Measurements from ENCODE around the gene ARHGAP8. TPM values are rescaled to one million over a fixed set of nuclear protein-coding genes. Genes with fewer than 3 reads are reported as not detected.

ARHGAP8 gene
- total and polyA plus RNA-seq, 2 of the 13 experiments (the other 11 are each of a cell fraction or from before 2014, with no cell fraction given), result 0.07 TPM; not detected in 1

DNA sequence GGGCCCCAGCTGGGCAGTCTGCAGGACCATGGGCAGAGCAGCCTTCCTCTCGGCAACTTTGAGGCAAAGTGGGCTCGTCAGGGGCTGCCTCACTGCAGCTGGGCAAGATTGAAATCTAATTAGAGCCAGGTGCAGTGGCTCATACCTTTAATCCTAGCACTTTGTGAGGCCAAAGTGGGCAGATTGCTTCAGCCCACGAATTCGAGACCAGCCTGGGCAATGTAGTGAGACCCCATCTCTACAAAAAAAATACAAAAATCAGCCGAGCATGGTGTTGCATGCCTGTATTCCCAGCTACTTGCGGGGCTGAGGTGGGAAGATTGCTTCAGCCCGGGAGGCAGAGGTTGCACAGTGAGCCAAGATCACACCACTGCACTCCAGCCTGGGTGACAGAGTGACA is 34.2 kb downstream of the ARHGAP8 start:
- no peaks in the 10 kb centered on the region for H3K4me1 ChIP-seq (ENCODE audit: insufficient read depth, low read length)
- no peak overlapping the region for H3K27ac ChIP-seq (ENCODE audit: extremely low read length, insufficient read depth, low read length)
- H2AFZ ChIP-seq (ENCODE audit: low read length), result no peak overlapping the region
- H3K4me3 ChIP-seq (replicated peaks in 1 of 3; ENCODE audit: insufficient read depth in 1 of 3, low read depth in 2 of 3, low read length in 3 of 3), result no peak overlapping the region
- no peak overlapping the region for H3K9ac ChIP-seq (ENCODE audit: insufficient read depth, low read depth, low read length)
- DNase-seq (ENCODE audit: low spot score), result no peak
- H3K27me3 ChIP-seq (ENCODE audit: control insufficient read depth in 1 of 2, insufficient read depth in 2 of 2, low read length in 2 of 2), result peaks cover 2 to 5% of the 10 kb centered on the region in 2 experiments; a peak in 2 of 5 replicates
- no peak for FAIRE-seq
- ChIA-PET CTCF (ENCODE audit: low intra/inter-chr PET ratio, low total read pairs) (no interaction called here), POLR2A (no interaction called here)
- no peaks in the 10 kb centered on the region for H3K9me3 ChIP-seq (ENCODE audit: low read length)
- no peaks in the 10 kb centered on the region for H3K36me3 ChIP-seq (replicated peaks in 1 of 2; ENCODE audit: control insufficient read depth in 1 of 2, insufficient read depth in 2 of 2, low read length in 2 of 2)
- intact Hi-C loops (cut with micrococcal nuclease; ENCODE audit: unreplicated experiment), result no loop called here
- BruUV-seq (replicated peaks), result no TSS peak
- WGBS (ENCODE audit: low lambda C conversion rate), result 10% methylated on average over 7 of the region's 7 CpGs
- no peak overlapping the region for H3K4me2 ChIP-seq (ENCODE audit: low read depth, low read length)
- H3K79me2 ChIP-seq (ENCODE audit: insufficient read depth, low read length), result no peaks in the 10 kb centered on the region
- no peak for TF ChIP-seq REPIN1 (CRISPR knock-in tag; IDR thresholded peaks at IDR 0.05; ENCODE audit: borderline replicate concordance, low read depth)
- peak; percentile 55; the same call in 1 of the 2 replicates for TF ChIP-seq ZNF121 (CRISPR knock-in tag; IDR thresholded peaks at IDR 0.05)
- no peak for TF ChIP-seq MLLT10 (CRISPR knock-in tag; IDR thresholded peaks at IDR 0.05)
- no peak for TF ChIP-seq MAFK (conservative IDR thresholded peaks at IDR 0.05 in 1 of 2, IDR thresholded peaks at IDR 0.05 in 1 of 2; ENCODE audit: low read length in 2 of 2)
- TF ChIP-seq ZNF510 (CRISPR knock-in tag; IDR thresholded peaks at IDR 0.05; ENCODE audit: low read depth), result no peak
- ATAC-seq, result no peak
- no peaks in the 10 kb centered on the region for H4K20me1 ChIP-seq (ENCODE audit: insufficient read depth, low read length)
- in situ Hi-C loops (cut with HindIII; ENCODE audit: extremely low pct_ligation_motif_present, low pct_unique_long_range_greater_than_20kb), result no loop called here

DNA sequence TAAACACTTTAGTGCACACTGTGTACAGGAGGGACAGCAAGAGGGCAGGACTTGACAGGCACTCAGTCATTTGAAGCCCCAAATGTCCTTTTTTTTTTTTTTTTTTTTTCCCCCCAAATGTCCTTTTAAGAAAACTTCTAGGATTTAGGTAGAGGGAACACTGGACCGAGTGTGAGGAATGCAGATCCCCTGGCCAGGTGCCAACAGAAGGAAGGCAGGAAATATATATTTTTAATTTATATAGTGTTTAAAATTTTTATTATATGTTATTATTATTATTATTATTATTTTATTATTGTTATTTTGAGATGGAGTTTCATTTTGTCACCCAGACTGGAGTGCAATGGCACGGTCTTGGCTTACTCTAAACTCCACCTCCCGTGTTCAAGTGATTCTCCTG is 35.5 kb downstream of the ARHGAP8 start:
- WGBS (ENCODE audit: low lambda C conversion rate), result 3% methylated on average over 3 of the region's 3 CpGs
- FAIRE-seq (no peak), ATAC-seq (no peak), DNase-seq (ENCODE audit: low spot score) (no peak)
- in situ Hi-C loops (cut with HindIII; ENCODE audit: extremely low pct_ligation_motif_present, low pct_unique_long_range_greater_than_20kb), result no loop called here
- H2AFZ ChIP-seq (ENCODE audit: low read length), result no peak overlapping the region
- intact Hi-C loops (cut with micrococcal nuclease; ENCODE audit: unreplicated experiment), result no loop called here
- no TSS peak for BruUV-seq (replicated peaks)
- H3K36me3 ChIP-seq (replicated peaks in 1 of 2; ENCODE audit: control insufficient read depth in 1 of 2, insufficient read depth in 2 of 2, low read length in 2 of 2), result no peaks in the 10 kb centered on the region
- no peaks in the 10 kb centered on the region for H3K79me2 ChIP-seq (ENCODE audit: insufficient read depth, low read length)
- H3K4me1 ChIP-seq (ENCODE audit: insufficient read depth, low read length), result no peaks in the 10 kb centered on the region
- H3K4me2 ChIP-seq (ENCODE audit: low read depth, low read length), result no peak overlapping the region
- ChIA-PET CTCF (ENCODE audit: low intra/inter-chr PET ratio, low total read pairs) (no interaction called here), POLR2A (no interaction called here)
- no peak overlapping the region for H3K9ac ChIP-seq (ENCODE audit: insufficient read depth, low read depth, low read length)
- no peaks in the 10 kb centered on the region for H4K20me1 ChIP-seq (ENCODE audit: insufficient read depth, low read length)
- no peaks in the 10 kb centered on the region for H3K9me3 ChIP-seq (ENCODE audit: low read length)
- no peak overlapping the region for H3K27ac ChIP-seq (ENCODE audit: extremely low read length, insufficient read depth, low read length)
- peaks cover 2 to 5% of the 10 kb centered on the region in 2 experiments; a peak in 2 of 5 replicates for H3K27me3 ChIP-seq (ENCODE audit: control insufficient read depth in 1 of 2, insufficient read depth in 2 of 2, low read length in 2 of 2)
- no peak overlapping the region for H3K4me3 ChIP-seq (replicated peaks in 1 of 3; ENCODE audit: insufficient read depth in 1 of 3, low read depth in 2 of 3, low read length in 3 of 3)
- TF ChIP-seq TBP (CRISPR knock-in tag; IDR thresholded peaks at IDR 0.05) (no peak), SNAPC2 (CRISPR knock-in tag; IDR thresholded peaks at IDR 0.05) (no peak), SNAI1 (CRISPR knock-in tag; IDR thresholded peaks at IDR 0.05; ENCODE audit: borderline replicate concordance) (no peak), ZNF577 (CRISPR knock-in tag; IDR thresholded peaks at IDR 0.05; ENCODE audit: borderline replicate concordance, low read depth) (no peak), SAFB2 (CRISPR knock-in tag; IDR thresholded peaks at IDR 0.05; ENCODE audit: borderline replicate concordance, low read depth) (no peak), ZNF251 (CRISPR knock-in tag; IDR thresholded peaks at IDR 0.05) (no peak), ZIK1 (CRISPR knock-in tag; IDR thresholded peaks at IDR 0.05; ENCODE audit: borderline replicate concordance, low read depth) (no peak), FOXO1 (CRISPR knock-in tag; IDR thresholded peaks at IDR 0.05) (no peak)
- TF ChIP-seq, protein P1, sequence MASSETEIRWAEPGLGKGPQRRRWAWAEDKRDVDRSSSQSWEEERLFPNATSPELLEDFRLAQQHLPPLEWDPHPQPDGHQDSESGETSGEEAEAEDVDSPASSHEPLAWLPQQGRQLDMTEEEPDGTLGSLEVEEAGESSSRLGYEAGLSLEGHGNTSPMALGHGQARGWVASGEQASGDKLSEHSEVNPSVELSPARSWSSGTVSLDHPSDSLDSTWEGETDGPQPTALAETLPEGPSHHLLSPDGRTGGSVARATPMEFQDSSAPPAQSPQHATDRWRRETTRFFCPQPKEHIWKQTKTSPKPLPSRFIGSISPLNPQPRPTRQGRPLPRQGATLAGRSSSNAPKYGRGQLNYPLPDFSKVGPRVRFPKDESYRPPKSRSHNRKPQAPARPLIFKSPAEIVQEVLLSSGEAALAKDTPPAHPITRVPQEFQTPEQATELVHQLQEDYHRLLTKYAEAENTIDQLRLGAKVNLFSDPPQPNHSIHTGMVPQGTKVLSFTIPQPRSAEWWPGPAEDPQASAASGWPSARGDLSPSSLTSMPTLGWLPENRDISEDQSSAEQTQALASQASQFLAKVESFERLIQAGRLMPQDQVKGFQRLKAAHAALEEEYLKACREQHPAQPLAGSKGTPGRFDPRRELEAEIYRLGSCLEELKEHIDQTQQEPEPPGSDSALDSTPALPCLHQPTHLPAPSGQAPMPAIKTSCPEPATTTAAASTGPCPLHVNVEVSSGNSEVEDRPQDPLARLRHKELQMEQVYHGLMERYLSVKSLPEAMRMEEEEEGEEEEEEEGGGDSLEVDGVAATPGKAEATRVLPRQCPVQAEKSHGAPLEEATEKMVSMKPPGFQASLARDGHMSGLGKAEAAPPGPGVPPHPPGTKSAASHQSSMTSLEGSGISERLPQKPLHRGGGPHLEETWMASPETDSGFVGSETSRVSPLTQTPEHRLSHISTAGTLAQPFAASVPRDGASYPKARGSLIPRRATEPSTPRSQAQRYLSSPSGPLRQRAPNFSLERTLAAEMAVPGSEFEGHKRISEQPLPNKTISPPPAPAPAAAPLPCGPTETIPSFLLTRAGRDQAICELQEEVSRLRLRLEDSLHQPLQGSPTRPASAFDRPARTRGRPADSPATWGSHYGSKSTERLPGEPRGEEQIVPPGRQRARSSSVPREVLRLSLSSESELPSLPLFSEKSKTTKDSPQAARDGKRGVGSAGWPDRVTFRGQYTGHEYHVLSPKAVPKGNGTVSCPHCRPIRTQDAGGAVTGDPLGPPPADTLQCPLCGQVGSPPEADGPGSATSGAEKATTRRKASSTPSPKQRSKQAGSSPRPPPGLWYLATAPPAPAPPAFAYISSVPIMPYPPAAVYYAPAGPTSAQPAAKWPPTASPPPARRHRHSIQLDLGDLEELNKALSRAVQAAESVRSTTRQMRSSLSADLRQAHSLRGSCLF (CRISPR knock-in tag; IDR thresholded peaks at IDR 0.05; ENCODE audit: borderline replicate concordance), result no peak
- TF ChIP-seq, protein P2, sequence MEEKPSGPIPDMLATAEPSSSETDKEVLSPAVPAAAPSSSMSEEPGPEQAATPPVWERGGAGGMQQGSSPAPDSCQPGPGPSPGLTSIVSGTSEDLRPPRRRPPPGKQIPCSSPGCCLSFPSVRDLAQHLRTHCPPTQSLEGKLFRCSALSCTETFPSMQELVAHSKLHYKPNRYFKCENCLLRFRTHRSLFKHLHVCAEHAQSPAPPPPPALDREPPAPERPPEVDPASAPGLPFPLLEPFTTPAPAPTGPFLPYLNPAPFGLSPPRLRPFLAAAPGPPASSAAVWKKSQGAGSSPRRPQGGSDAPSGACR (CRISPR knock-in tag; IDR thresholded peaks at IDR 0.05), result no peak
